B cell (primary cell): Measurements from ENCODE around the gene VPS54. TPM values are rescaled to one million over a fixed set of nuclear protein-coding genes. Genes with fewer than 3 reads are reported as not detected.

ENCODE experiments used
- ATAC-seq: fragments of 200-7000 bp; cut with Tn5 transposase; one replicate; pipeline ENCODE4 v1.10.0; 2021; ENCODE audit warnings: low read depth, mild to moderate bottlenecking, moderate number of reproducible peaks, moderate library complexity
- CTCF ChIA-PET: fragments of 350-600 bp; sonication (Branson Sonifier 250); formaldehyde crosslinking; loops from one replicate; lab custom pipeline; 2021; ENCODE audit warnings: antibody characterized with exemption, inconsistent platforms; lab: Charles Lee
- POLR2A ChIA-PET: fragments of 350-600 bp; sonication (Branson Sonifier 250); formaldehyde crosslinking; loops from one replicate; lab custom pipeline; 2021; ENCODE audit warnings: antibody characterized with exemption; lab: Charles Lee
- DNase-seq: peaks from one replicate; pipeline ENCODE4 v3.0.0; 2013
- H2AFZ ChIP-seq: 2 replicates; pipeline ENCODE4 v1.6.1; 2012; ENCODE audit warnings: mild to moderate bottlenecking, low read depth, low read length; ENCODE audit not compliant: insufficient read depth, poor library complexity, severe bottlenecking
- H3K27ac ChIP-seq, 2 donors: 1 replicate in 1 of 2; 2 replicates in 1 of 2; pipeline ENCODE4 v1.5.1; 2012 to 2013; ENCODE audit warnings: low read length in 2 of 2, mild to moderate bottlenecking in 2 of 2, moderate library complexity in 1 of 2
- H3K27me3 ChIP-seq, 4 experiments: fragments of 200-600 bp in 1 of 4; sonication (generic) in 1 of 4; replicated peaks in 1 of 4; 1 replicate in 2 of 4; 2 replicates in 2 of 4; pipeline versions ENCODE4 v1.6.1 to v1.7.0; 2013 to 2016; ENCODE audit warnings: low read length in 3 of 4, mild to moderate bottlenecking in 2 of 4, mixed read lengths in 1 of 4, moderate library complexity in 1 of 4; ENCODE audit not compliant: insufficient read depth in 4 of 4, control insufficient read depth in 3 of 4; ENCODE audit errors: control extremely low read depth in 1 of 4
- H3K36me3 ChIP-seq, 2 experiments: replicated peaks in 1 of 2; 1 replicate in 1 of 2; 2 replicates in 1 of 2; pipeline versions ENCODE4 v1.6.1 to v1.7.1; 2013; ENCODE audit warnings: low read length in 1 of 2; ENCODE audit not compliant: insufficient read depth in 2 of 2, control insufficient read depth in 1 of 2; ENCODE audit errors: control extremely low read depth in 1 of 2, extremely low read depth in 1 of 2
- H3K4me1 ChIP-seq, 2 donors: fragments of 200-600 bp in 1 of 2; sonication (generic) in 1 of 2; 1 replicate in 1 of 2; 2 replicates in 1 of 2; pipeline versions ENCODE4 v1.5.1 to v1.6.1; 2013 to 2017; ENCODE audit warnings: low read length in 2 of 2; ENCODE audit not compliant: control insufficient read depth in 2 of 2, insufficient read depth in 2 of 2
- H3K4me2 ChIP-seq: replicated peaks from 2 replicates; pipeline ENCODE3; 2012; ENCODE audit warnings: mild to moderate bottlenecking, low read depth, low read length; ENCODE audit not compliant: poor library complexity, severe bottlenecking
- H3K4me3 ChIP-seq, 5 experiments: fragments of 200-600 bp in 1 of 5; sonication (generic) in 1 of 5; 1 replicate in 3 of 5; 2 replicates in 2 of 5; pipeline versions ENCODE4 v1.5.1 to v1.7.0; 2011 to 2016; ENCODE audit warnings: low read length in 4 of 5, mild to moderate bottlenecking in 4 of 5, low read depth in 2 of 5, control low read depth in 1 of 5, moderate library complexity in 1 of 5; ENCODE audit not compliant: insufficient read depth in 1 of 5; ENCODE audit errors: control extremely low read depth in 1 of 5, extremely low read depth in 1 of 5
- H3K79me2 ChIP-seq: fragments of 200-600 bp; sonication (generic); one replicate; pipeline ENCODE4 v1.6.0; 2016; ENCODE audit warnings: low read length; ENCODE audit not compliant: control insufficient read depth, insufficient read depth
- H3K9ac ChIP-seq: fragments of 200-600 bp; sonication (generic); 2 replicates; pipeline ENCODE4 v1.6.1; 2017; ENCODE audit warnings: mild to moderate bottlenecking, low read length, moderate library complexity
- H3K9me3 ChIP-seq, 3 donors: one replicate each; pipeline versions ENCODE4 v1.6.1 to v1.7.1; 2013; ENCODE audit warnings: low read length in 2 of 3; ENCODE audit not compliant: control insufficient read depth in 2 of 3, insufficient read depth in 1 of 3; ENCODE audit errors: control extremely low read depth in 1 of 3
- H4K20me1 ChIP-seq: 2 replicates; pipeline ENCODE4 v1.6.0; 2012; ENCODE audit warnings: mild to moderate bottlenecking, low read length; ENCODE audit not compliant: insufficient read depth, control insufficient read depth, poor library complexity, severe bottlenecking
- H3K27ac Mint-ChIP-seq: one replicate; pipeline ENCODE4 v1.8.0; 2021; ENCODE audit warnings: mixed read lengths
- H3K27me3 Mint-ChIP-seq: one replicate; pipeline ENCODE4 v1.8.0; 2021; ENCODE audit warnings: mixed read lengths
- H3K4me1 Mint-ChIP-seq: one replicate; pipeline ENCODE4 v1.8.0; 2021; ENCODE audit warnings: mixed read lengths
- H3K4me3 Mint-ChIP-seq: one replicate; pipeline ENCODE4 v1.8.0; 2021; ENCODE audit warnings: mixed read lengths
- H3K9me3 Mint-ChIP-seq: one replicate; pipeline ENCODE4 v1.8.0; 2022; ENCODE audit warnings: mixed read lengths; ENCODE audit not compliant: insufficient read depth
- CTCF ChIP-seq: fragments of 200-600 bp; IDR thresholded peaks from one replicate; pipeline ENCODE4 v1.8.0; 2022; ENCODE audit warnings: antibody characterized with exemption, mild to moderate bottlenecking
- EZH2 ChIP-seq: IDR thresholded peaks from 2 replicates; pipeline ENCODE4 v1.6.1; 2012; ENCODE audit warnings: borderline replicate concordance, low read depth, mild to moderate bottlenecking, moderate library complexity, low read length; ENCODE audit not compliant: insufficient read depth, poor library complexity, severe bottlenecking
- WGBS: methylation state at CpG from one replicate; pipeline ENCODE4 v1.1.5; 2013; ENCODE audit warnings: missing lambda C conversion rate; ENCODE audit not compliant: insufficient coverage; 5-methylcytosine and 5-hydroxymethylcytosine counted together
- intact Hi-C: fragments of 100-400 bp; cut with micrococcal nuclease; formaldehyde crosslinking; loops from one replicate; pipeline ENCODE4 v1.10.0; 2022
- polyA plus RNA-seq: library from polyadenylated mRNA; depleted of rRNA; stranded (reverse); fragments of >200 nt; gene quantifications from 2 replicates; pipeline ENCODE4 v1.2.3, GENCODE V29; 2012
- total RNA-seq, 2 donors: library from RNA; stranded (reverse); fragments of 120-200 nt in 1 of 2; gene quantifications; 1 replicate in 1 of 2; 2 replicates in 1 of 2; pipeline versions ENCODE4 v1.2.3 to v1.2.4, GENCODE V29; 2013 to 2022

The VPS54 gene
- total and polyA plus RNA-seq, 2 donors (not counting 1 experiment from before 2014, with no cell fraction given) = 6.2 to 13.2 TPM

GRCh38 chr2:63846487-63846886, 172.7 kb downstream of the VPS54 start:
- Histone ChIP-seq H3K9ac (no peak overlapping the region), H3K4me1 (peaks cover 14 to 15% of the 10 kb centered on the region in 2 donors), H2AFZ (no peak overlapping the region), H3K36me3 (peaks cover 0 to 4% of the 10 kb centered on the region in 2 experiments), H3K27ac (no peak overlapping the region), H3K79me2 (peaks cover 97% of the 10 kb centered on the region), H4K20me1 (peaks cover 41% of the 10 kb centered on the region), H3K27me3 (no peaks in the 10 kb centered on the region), H3K4me3 (no peak overlapping the region), H3K9me3 (no peaks in the 10 kb centered on the region), H3K4me2 (no peak overlapping the region)
- H3K9me3 Mint-ChIP-seq = no peaks in the 10 kb centered on the region
- intact Hi-C loops = loop anchor here (10.0 kb wide), 1 partner anchor 1652 kb away; the partner anchor contains the start of gene B3GNT2
- DNase-seq = no peak
- H3K27me3 Mint-ChIP-seq = no peaks in the 10 kb centered on the region
- TF ChIP-seq CTCF (no peak), EZH2 (no peak)
- WGBS = 33% methylated on average over 1 of the region's 1 CpG
- H3K27ac Mint-ChIP-seq = no peak overlapping the region
- POLR2A ChIA-PET = no interaction called here
- CTCF ChIA-PET = interaction anchor here (0.9 to 7.6 kb wide), 2 partner anchors 14 to 17 kb away, joined by 3 to 60 read pairs; no protein-coding TSS in a partner anchor
- H3K4me1 Mint-ChIP-seq = peaks cover 75% of the 10 kb centered on the region
- ATAC-seq = no peak
- H3K4me3 Mint-ChIP-seq = no peak overlapping the region

GRCh38 chr2:63845866-63846265, 173.4 kb downstream of the VPS54 start:
- 100% methylated on average over 1 of the region's 3 CpGs for WGBS
- CTCF ChIA-PET = interaction anchor here (0.9 to 7.6 kb wide), 2 partner anchors 15 to 18 kb away, joined by 3 to 60 read pairs; no protein-coding TSS in a partner anchor

More at GRCh38 chr2:63845866-63846265, 173.4 kb downstream of the VPS54 start:
- H3K4me3 Mint-ChIP-seq = no peak overlapping the region
- peaks cover 97% of the 10 kb centered on the region for H3K79me2 ChIP-seq
- H3K27ac ChIP-seq = no peak overlapping the region
- H2AFZ ChIP-seq = no peak overlapping the region
- H3K4me2 ChIP-seq = no peak overlapping the region
- no peak overlapping the region for H3K9ac ChIP-seq
- intact Hi-C loops = loop anchor here (10.0 kb wide), 1 partner anchor 1651 kb away; the partner anchor contains the start of gene B3GNT2
- peaks cover 69% of the 10 kb centered on the region for H3K4me1 Mint-ChIP-seq
- H3K27ac Mint-ChIP-seq = no peak overlapping the region
- no peak overlapping the region for H3K4me3 ChIP-seq
- ATAC-seq = no peak
- H3K9me3 ChIP-seq = no peaks in the 10 kb centered on the region
- H3K27me3 Mint-ChIP-seq = no peaks in the 10 kb centered on the region
- TF ChIP-seq EZH2 (no peak), CTCF (no peak)
- H3K27me3 ChIP-seq = no peaks in the 10 kb centered on the region
- no peak for DNase-seq
- no peaks in the 10 kb centered on the region for H3K9me3 Mint-ChIP-seq
- peaks cover 14 to 15% of the 10 kb centered on the region in 2 donors for H3K4me1 ChIP-seq
- POLR2A ChIA-PET = no interaction called here
- H3K36me3 ChIP-seq = peaks cover 0 to 3% of the 10 kb centered on the region in 2 experiments
- peaks cover 35% of the 10 kb centered on the region for H4K20me1 ChIP-seq
